Testis (tissue), 2 donors: ENCODE results near the gene ABCC10.

Experiments used
- CTCF ChIP-seq, 3 experiments: fragments of 450-650 bp in 2 of 3; fragments of 200-600 bp in 1 of 3; sonication (generic) in 1 of 3; IDR thresholded peaks; one replicate each; pipeline ENCODE4 v1.5.1; 2016 to 2019; ENCODE audit warnings: antibody characterized with exemption in 3 of 3, mild to moderate bottlenecking in 2 of 3, moderate library complexity in 1 of 3
- POLR2A ChIP-seq: fragments of 450-650 bp; IDR thresholded peaks from one replicate; pipeline ENCODE4 v1.6.1; 2017; ENCODE audit warnings: antibody characterized with exemption, mild to moderate bottlenecking, moderate library complexity

DNA sequence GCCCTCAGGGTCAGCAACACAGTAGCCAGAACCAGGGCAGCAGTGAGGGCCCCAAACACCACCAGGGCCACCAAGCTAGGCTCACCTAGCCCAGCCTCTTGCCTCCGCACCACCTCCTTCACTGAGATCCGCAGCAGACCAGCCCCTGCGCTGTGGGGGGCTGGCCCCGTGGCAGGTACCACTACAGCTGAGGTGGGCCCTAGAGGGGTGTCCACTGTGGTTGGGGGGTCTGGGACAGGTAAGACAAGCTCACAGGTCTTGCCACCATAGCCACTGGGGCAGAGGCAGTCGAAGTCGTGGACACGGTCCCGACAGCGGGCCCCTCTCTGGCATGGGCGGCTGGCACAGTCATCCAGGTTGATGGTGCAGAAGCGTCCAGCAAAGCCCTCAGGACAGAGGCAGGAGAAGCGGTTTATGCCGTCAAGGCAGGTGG, 23.4 kb downstream of the ABCC10 start:
- TF ChIP-seq CTCF (IDR thresholded peaks at IDR 0.05) (no peak), POLR2A (no peak)
